GM19452 (cell line): Measurements from ENCODE around the gene SYTL3.

Experiments
- ATAC-seq: cut with Tn5 transposase; IDR thresholded peaks from one replicate; pipeline ENCODE4 v1.9.1; 2021; ENCODE audit not compliant: unreplicated experiment

SYTL3 gene

DNA sequence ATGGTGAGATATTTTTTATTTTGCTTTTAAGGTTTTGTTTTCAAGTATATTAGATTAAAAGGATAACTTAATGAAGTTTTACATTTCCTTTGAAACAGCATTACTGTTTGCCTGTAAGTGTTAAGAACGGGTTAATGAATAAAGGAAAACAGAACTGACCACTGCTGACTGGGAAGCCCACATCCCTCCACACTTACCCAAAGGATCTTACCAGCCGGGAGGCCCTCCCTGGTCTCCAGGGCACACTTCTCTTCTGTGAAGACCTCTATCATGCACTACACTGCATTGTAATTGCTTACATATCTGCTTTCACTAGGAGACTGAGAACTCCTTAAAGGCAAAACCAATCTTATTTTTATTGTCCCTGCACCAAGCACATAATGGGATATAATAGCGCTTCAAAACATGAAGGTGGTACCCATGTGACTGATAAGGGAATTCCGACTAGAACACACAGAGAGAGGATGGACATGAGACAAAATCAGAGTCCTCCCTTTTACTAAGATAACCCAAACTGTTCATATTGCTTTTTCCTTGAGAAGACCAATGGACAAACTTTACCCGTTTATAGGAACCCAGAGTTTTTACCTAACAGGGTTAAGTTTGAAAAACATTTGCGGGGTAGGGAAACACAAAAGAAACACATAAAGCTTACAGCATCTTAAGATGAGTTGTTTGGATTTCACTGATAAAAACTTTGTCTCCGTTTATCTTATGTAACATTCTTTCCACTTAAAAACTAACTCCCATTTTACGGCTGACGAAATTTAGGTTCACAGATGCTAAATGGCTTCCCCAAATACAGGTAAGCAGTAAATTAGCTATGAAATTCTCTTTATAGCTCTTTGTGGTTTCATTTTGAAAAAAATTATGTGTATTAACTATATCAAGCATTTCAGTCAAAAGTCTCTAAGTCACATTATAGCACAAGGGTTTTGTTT, 160.6 kb downstream of the SYTL3 start:
- ATAC-seq: no peak

DNA sequence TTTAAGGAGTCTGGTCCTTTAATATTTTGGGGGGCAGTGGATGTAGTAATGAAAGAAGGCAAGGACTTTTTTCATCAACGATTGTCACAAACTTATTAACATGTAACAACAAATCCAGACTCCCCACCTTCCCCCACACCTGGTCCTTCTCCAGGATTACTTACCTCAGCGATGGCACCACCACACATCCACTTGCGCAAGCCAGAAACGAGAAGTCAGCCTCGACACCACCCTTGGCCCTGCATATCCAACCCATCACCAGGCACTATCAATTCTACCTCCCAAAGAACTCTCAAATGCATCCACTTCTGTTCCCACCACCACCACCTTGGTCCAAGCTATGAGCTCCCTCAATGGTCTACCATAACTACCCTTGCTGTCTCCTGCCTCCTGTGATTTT, 162.8 kb downstream of the SYTL3 start:
- ATAC-seq: no peak

DNA sequence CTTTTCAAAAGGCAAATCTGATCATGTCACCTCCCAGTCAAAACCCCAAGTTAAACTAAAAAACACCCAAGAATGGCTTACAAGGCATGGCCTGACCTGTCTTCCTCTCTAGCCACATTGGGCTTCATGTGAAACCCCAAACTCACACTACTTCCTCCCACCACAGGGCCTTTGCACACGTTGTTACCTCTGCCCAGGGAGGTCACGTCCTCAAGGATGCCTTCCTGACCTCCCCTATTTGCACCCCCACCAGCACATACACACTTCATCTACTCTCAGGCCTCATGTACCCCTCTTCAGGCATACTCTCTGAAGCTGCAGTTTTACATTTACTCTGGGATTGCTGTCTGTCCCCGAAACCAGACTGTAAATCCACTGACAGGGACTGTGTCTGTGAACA, 163.2 kb downstream of the SYTL3 start:
- no peak for ATAC-seq
